Stimulated activated CD4-positive, alpha-beta T cell treated with anti-CD3 and anti-CD28 coated beads, Interleukin-1b, Interleukin-23, amount 100 ng/mL, for 4 hours (primary cell): ENCODE results near the gene PPM1M.
"Not testable (repeated sequence)": the region's sequence is repeated elsewhere in the genome, so short reads cannot be mapped to it uniquely, and the experiment has no call there.

ENCODE experiments used
- DNase-seq, 2 donors: peaks; one replicate each; pipeline ENCODE4 v3.0.0-alpha.2; 2020; ENCODE audit warnings: low read depth in 2 of 2

Gene PPM1M

GRCh38 chr3:52277071-52277964 is 31.8 kb downstream of the PPM1M start:
- DNase-seq: peak; percentile 63 to 66

GRCh38 chr3:52277972-52278509 is 32.5 kb downstream of the PPM1M start:
- DNase-seq: peak; percentile 38 to 64

- peak; percentile 97 to 100 for DNase-seq
Observed at GRCh38 chr3:52278510-52279069, 33.0 kb downstream of the PPM1M start, which contains the start of gene WDR82. Gene WDR82 (minus strand): TSS chr3:52278649. CDS start chr3:52278361, 288 bp downstream.

- no peak for DNase-seq
Observed at GRCh38 chr3:52279596-52279995, 34.0 kb downstream of the PPM1M start.

GRCh38 chr3:52280050-52280461 is 34.5 kb downstream of the PPM1M start:
- DNase-seq: no peak

GRCh38 chr3:52281981-52282801 is 36.6 kb downstream of the PPM1M start:
- no peak for DNase-seq

- no peak for DNase-seq
Observed at GRCh38 chr3:52283306-52283705, 37.7 kb downstream of the PPM1M start.

GRCh38 chr3:52284051-52284450 is 38.5 kb downstream of the PPM1M start:
- DNase-seq: not testable (repeated sequence)

GRCh38 chr3:52286777-52287110 is 41.2 kb downstream of the PPM1M start:
- no peak for DNase-seq

- no peak for DNase-seq
Observed at GRCh38 chr3:52288674-52289073, 43.1 kb downstream of the PPM1M start.

GRCh38 chr3:52289338-52289746 is 43.8 kb downstream of the PPM1M start:
- no peak for DNase-seq

GRCh38 chr3:52289747-52290595 is 44.4 kb downstream of the PPM1M start:
- DNase-seq: no peak

GRCh38 chr3:52290596-52291507 is 45.3 kb downstream of the PPM1M start:
- DNase-seq: no peak

GRCh38 chr3:52291508-52292181 is 46.1 kb downstream of the PPM1M start:
- DNase-seq: no peak

- no peak for DNase-seq
Observed at GRCh38 chr3:52292247-52293065, 46.9 kb downstream of the PPM1M start.

GRCh38 chr3:52293491-52294319 is 48.1 kb downstream of the PPM1M start:
- DNase-seq: no peak

- no peak for DNase-seq
Observed at GRCh38 chr3:52294320-52295150, 49.0 kb downstream of the PPM1M start.
